Measurements from ENCODE around the gene RBMS3. TPM values are rescaled to one million over a fixed set of nuclear protein-coding genes. Genes with fewer than 3 reads are reported as not detected.

RBMS3 gene
- total RNA-seq, 1 donor from 2014 or later: 47.6 TPM

GRCh38 chr3:29590461-29590860, 309.6 kb downstream of the RBMS3 start:
- no peak overlapping the region for H3K4me3 Mint-ChIP-seq (ENCODE audit: unreplicated experiment)
- no peak for TF ChIP-seq CTCF (IDR thresholded peaks at IDR 0.05)
- DNase-seq (ENCODE audit: low spot score): no peak
- H3K36me3 Mint-ChIP-seq (ENCODE audit: low read depth): peaks cover 7% of the 10 kb centered on the region
- peaks cover 19% of the 10 kb centered on the region for H3K4me1 Mint-ChIP-seq (ENCODE audit: low read depth)
- no peak overlapping the region for H3K27ac Mint-ChIP-seq (ENCODE audit: unreplicated experiment)
- no peaks in the 10 kb centered on the region for H3K27me3 Mint-ChIP-seq (ENCODE audit: low read depth)
- peaks cover 3% of the 10 kb centered on the region for H3K9me3 Mint-ChIP-seq (ENCODE audit: low read depth)

GRCh38 chr3:29591579-29591978, 310.7 kb downstream of the RBMS3 start:
- Mint-ChIP-seq H3K27me3 (ENCODE audit: low read depth) (no peaks in the 10 kb centered on the region), H3K27ac (ENCODE audit: unreplicated experiment) (no peak overlapping the region), H3K4me1 (ENCODE audit: low read depth) (peaks cover 22% of the 10 kb centered on the region), H3K36me3 (ENCODE audit: low read depth) (peaks cover 8% of the 10 kb centered on the region), H3K4me3 (ENCODE audit: unreplicated experiment) (no peak overlapping the region), H3K9me3 (ENCODE audit: low read depth) (peaks cover 3% of the 10 kb centered on the region)
- no peak for TF ChIP-seq CTCF (IDR thresholded peaks at IDR 0.05)
- DNase-seq (ENCODE audit: low spot score): no peak

GRCh38 chr3:29593802-29594201, 312.9 kb downstream of the RBMS3 start:
- Mint-ChIP-seq H3K9me3 (ENCODE audit: low read depth) (peaks cover 3% of the 10 kb centered on the region), H3K27ac (ENCODE audit: unreplicated experiment) (peak overlapping the region; percentile 18), H3K27me3 (ENCODE audit: low read depth) (no peaks in the 10 kb centered on the region), H3K36me3 (ENCODE audit: low read depth) (peaks cover 4% of the 10 kb centered on the region), H3K4me1 (ENCODE audit: low read depth) (peaks cover 39% of the 10 kb centered on the region), H3K4me3 (ENCODE audit: unreplicated experiment) (no peak overlapping the region)
- no peak for DNase-seq (ENCODE audit: low spot score)
- TF ChIP-seq CTCF (IDR thresholded peaks at IDR 0.05): no peak

GRCh38 chr3:29594261-29594660, 313.4 kb downstream of the RBMS3 start:
- peaks cover 3% of the 10 kb centered on the region for H3K36me3 Mint-ChIP-seq (ENCODE audit: low read depth)
- no peak overlapping the region for H3K4me3 Mint-ChIP-seq (ENCODE audit: unreplicated experiment)
- peaks cover 3% of the 10 kb centered on the region for H3K9me3 Mint-ChIP-seq (ENCODE audit: low read depth)
- H3K27me3 Mint-ChIP-seq (ENCODE audit: low read depth): no peaks in the 10 kb centered on the region
- no peak for TF ChIP-seq CTCF (IDR thresholded peaks at IDR 0.05)
- peaks cover 37% of the 10 kb centered on the region for H3K4me1 Mint-ChIP-seq (ENCODE audit: low read depth)
- peak overlapping the region; percentile 18 for H3K27ac Mint-ChIP-seq (ENCODE audit: unreplicated experiment)
- no peak for DNase-seq (ENCODE audit: low spot score)

- H3K4me1 Mint-ChIP-seq (ENCODE audit: low read depth): peaks cover 40% of the 10 kb centered on the region
- no peaks in the 10 kb centered on the region for H3K27me3 Mint-ChIP-seq (ENCODE audit: low read depth)
- no peaks in the 10 kb centered on the region for H3K9me3 Mint-ChIP-seq (ENCODE audit: low read depth)
- peak overlapping the region; percentile 11 for H3K27ac Mint-ChIP-seq (ENCODE audit: unreplicated experiment)
- H3K36me3 Mint-ChIP-seq (ENCODE audit: low read depth): peaks cover 1% of the 10 kb centered on the region
- DNase-seq (ENCODE audit: low spot score): no peak
- no peak for TF ChIP-seq CTCF (IDR thresholded peaks at IDR 0.05)
- no peak overlapping the region for H3K4me3 Mint-ChIP-seq (ENCODE audit: unreplicated experiment)
These were observed 316.6 kb downstream of the RBMS3 start for GRCh38 chr3:29597376-29598008.
